Activated CD4-positive, alpha-beta T cell treated with anti-CD3 and anti-CD28 coated beads for 36 hours (primary cell): ENCODE data around the gene RGS3. TPM values are rescaled to one million over a fixed set of nuclear protein-coding genes. Genes with fewer than 3 reads are reported as not detected.
A peak's percentile ranks its signal among the peaks of the same experiment; 100 is the strongest.

Experiments used
- ATAC-seq: fragments of 200-7000 bp; cut with Tn5 transposase; one replicate; pipeline ENCODE4 v1.10.0; 2021; ENCODE audit warnings: mild to moderate bottlenecking, moderate library complexity
- CTCF ChIA-PET: fragments of 350-600 bp; sonication (Branson Sonifier 250); formaldehyde crosslinking; loops from one replicate; lab custom pipeline; 2021; ENCODE audit warnings: antibody characterized with exemption; lab: Charles Lee
- POLR2A ChIA-PET: fragments of 350-600 bp; sonication (Branson Sonifier 250); formaldehyde crosslinking; loops from one replicate; lab custom pipeline; 2021; ENCODE audit warnings: antibody characterized with exemption, inconsistent platforms; lab: Charles Lee
- DNase-seq: peaks from one replicate; pipeline ENCODE4 v3.0.0-alpha.2; 2020
- H3K27ac Mint-ChIP-seq: one replicate; pipeline ENCODE4 v1.8.0; 2021; ENCODE audit warnings: mixed read lengths
- H3K27me3 Mint-ChIP-seq: one replicate; pipeline ENCODE4 v1.8.0; 2021; ENCODE audit warnings: mixed read lengths
- H3K36me3 Mint-ChIP-seq: one replicate; pipeline ENCODE4 v1.8.0; 2021; ENCODE audit warnings: low read depth, mixed read lengths
- H3K4me1 Mint-ChIP-seq: one replicate; pipeline ENCODE4 v1.8.0; 2021; ENCODE audit warnings: mixed read lengths
- H3K4me3 Mint-ChIP-seq: one replicate; pipeline ENCODE4 v1.8.0; 2021; ENCODE audit warnings: mild to moderate bottlenecking, moderate library complexity, mixed read lengths
- H3K9me3 Mint-ChIP-seq: one replicate; pipeline ENCODE4 v1.8.0; 2021; ENCODE audit warnings: low read depth, mixed read lengths
- intact Hi-C, 2 experiments: fragments of 100-400 bp; cut with DNase I in 1 of 2; cut with micrococcal nuclease in 1 of 2; formaldehyde crosslinking; loops; one replicate each; pipeline versions ENCODE4 v1.14.2 to v1.15.1; 2022 to 2024; cut with DNase I, micrococcal nuclease
- total RNA-seq, 2 experiments: library from RNA; stranded (reverse); gene quantifications; one replicate each; pipeline ENCODE4 v1.2.3, GENCODE V29; 2021

Gene RGS3
- total RNA-seq, 2 experiments from 2014 or later: 55.9 to 62.2 TPM

GRCh38 chr9:113479174-113479621, 15.7 kb downstream of the RGS3 start:
- H3K4me3 Mint-ChIP-seq: no peak overlapping the region
- intact Hi-C loops: no loop called here
- H3K27me3 Mint-ChIP-seq: peaks cover 1% of the 10 kb centered on the region
- ATAC-seq (peak; percentile 61), DNase-seq (peak; percentile 50)
- POLR2A ChIA-PET: no interaction called here
- H3K36me3 Mint-ChIP-seq: no peaks in the 10 kb centered on the region
- CTCF ChIA-PET: interaction anchor here (1.0 to 1.5 kb wide), 2 partner anchors 28 to 203 kb away, joined by 3 read pairs; no protein-coding TSS in a partner anchor
- H3K27ac Mint-ChIP-seq: no peak overlapping the region
- H3K9me3 Mint-ChIP-seq: no peaks in the 10 kb centered on the region
- H3K4me1 Mint-ChIP-seq: peaks cover 13% of the 10 kb centered on the region

GRCh38 chr9:113480612-113481011, 17.1 kb downstream of the RGS3 start:
- CTCF ChIA-PET: interaction anchor here (0.6 to 0.9 kb wide), 2 partner anchors 12 to 111 kb away, joined by 4 to 6 read pairs; no protein-coding TSS in a partner anchor
- peaks cover 1% of the 10 kb centered on the region for H3K27me3 Mint-ChIP-seq
- DNase-seq: no peak
- POLR2A ChIA-PET: no interaction called here
- H3K36me3 Mint-ChIP-seq: no peaks in the 10 kb centered on the region
- H3K27ac Mint-ChIP-seq: no peak overlapping the region
- H3K9me3 Mint-ChIP-seq: no peaks in the 10 kb centered on the region
- intact Hi-C loops: no loop called here
- no peak for ATAC-seq
- H3K4me3 Mint-ChIP-seq: no peak overlapping the region
- peaks cover 13% of the 10 kb centered on the region for H3K4me1 Mint-ChIP-seq

- Mint-ChIP-seq H3K27me3 (peaks cover 1% of the 10 kb centered on the region), H3K4me3 (no peak overlapping the region), H3K36me3 (no peaks in the 10 kb centered on the region), H3K4me1 (peaks cover 13% of the 10 kb centered on the region), H3K9me3 (no peaks in the 10 kb centered on the region), H3K27ac (no peak overlapping the region)
- ChIA-PET CTCF (interaction anchor here (0.6 kb wide), 1 partner anchor 12 kb away, joined by 6 read pairs; no protein-coding TSS in a partner anchor), POLR2A (no interaction called here)
- ATAC-seq (no peak), DNase-seq (no peak)
- intact Hi-C loops: no loop called here
These were observed 17.8 kb downstream of the RGS3 start for GRCh38 chr9:113481176-113481787.

- DNase-seq: no peak
- ATAC-seq: no peak
- CTCF ChIA-PET: interaction anchor here (0.6 kb wide), 1 partner anchor 44 kb away, joined by 3 read pairs; no protein-coding TSS in a partner anchor
- Mint-ChIP-seq H3K4me3 (no peak overlapping the region), H3K4me1 (peaks cover 13% of the 10 kb centered on the region), H3K27me3 (peaks cover 1% of the 10 kb centered on the region), H3K36me3 (no peaks in the 10 kb centered on the region), H3K27ac (no peak overlapping the region), H3K9me3 (no peaks in the 10 kb centered on the region)
- POLR2A ChIA-PET: no interaction called here
- intact Hi-C loops: no loop called here
These were observed 18.8 kb downstream of the RGS3 start for GRCh38 chr9:113482341-113482740.

GRCh38 chr9:113482991-113483675, 19.6 kb downstream of the RGS3 start:
- Mint-ChIP-seq H3K36me3 (no peaks in the 10 kb centered on the region), H3K27ac (no peak overlapping the region), H3K4me3 (no peak overlapping the region), H3K9me3 (no peaks in the 10 kb centered on the region), H3K27me3 (peaks cover 1% of the 10 kb centered on the region), H3K4me1 (peaks cover 13% of the 10 kb centered on the region)
- POLR2A ChIA-PET: no interaction called here
- CTCF ChIA-PET: interaction anchor here (0.7 to 1.3 kb wide), 2 partner anchors 77 to 172 kb away, joined by 3 to 7 read pairs; no protein-coding TSS in a partner anchor
- ATAC-seq (no peak), DNase-seq (no peak)
- intact Hi-C loops: no loop called here

GRCh38 chr9:113483676-113484257, 20.2 kb downstream of the RGS3 start:
- Mint-ChIP-seq H3K4me1 (peaks cover 12% of the 10 kb centered on the region), H3K9me3 (no peaks in the 10 kb centered on the region), H3K27me3 (no peaks in the 10 kb centered on the region), H3K27ac (no peak overlapping the region), H3K4me3 (no peak overlapping the region), H3K36me3 (no peaks in the 10 kb centered on the region)
- ChIA-PET CTCF (interaction anchor here (0.7 to 1.3 kb wide), 3 partner anchors 42 to 172 kb away, joined by 3 to 7 read pairs (median 3); no protein-coding TSS in a partner anchor), POLR2A (no interaction called here)
- intact Hi-C loops: no loop called here
- ATAC-seq: no peak
- no peak for DNase-seq

- no peaks in the 10 kb centered on the region for H3K9me3 Mint-ChIP-seq
- ATAC-seq (no peak), DNase-seq (no peak)
- POLR2A ChIA-PET: no interaction called here
- H3K4me1 Mint-ChIP-seq: peaks cover 6% of the 10 kb centered on the region
- no peaks in the 10 kb centered on the region for H3K27me3 Mint-ChIP-seq
- H3K36me3 Mint-ChIP-seq: no peaks in the 10 kb centered on the region
- CTCF ChIA-PET: interaction anchor here (0.6 to 1.3 kb wide), 3 partner anchors 41 to 171 kb away, joined by 3 to 7 read pairs (median 3); no protein-coding TSS in a partner anchor
- intact Hi-C loops: no loop called here
- H3K27ac Mint-ChIP-seq: no peak overlapping the region
- no peak overlapping the region for H3K4me3 Mint-ChIP-seq
These were observed 20.8 kb downstream of the RGS3 start for GRCh38 chr9:113484258-113484730.

GRCh38 chr9:113485761-113486115, 22.2 kb downstream of the RGS3 start:
- intact Hi-C loops: no loop called here
- CTCF ChIA-PET: interaction anchor here (0.6 kb wide), 1 partner anchor 37 kb away, joined by 3 read pairs; no protein-coding TSS in a partner anchor
- POLR2A ChIA-PET: no interaction called here
- H3K4me3 Mint-ChIP-seq: no peak overlapping the region
- DNase-seq: no peak
- no peaks in the 10 kb centered on the region for H3K4me1 Mint-ChIP-seq
- H3K27ac Mint-ChIP-seq: no peak overlapping the region
- H3K36me3 Mint-ChIP-seq: no peaks in the 10 kb centered on the region
- ATAC-seq: no peak
- no peaks in the 10 kb centered on the region for H3K9me3 Mint-ChIP-seq
- H3K27me3 Mint-ChIP-seq: no peaks in the 10 kb centered on the region

GRCh38 chr9:113486327-113486726, 22.8 kb downstream of the RGS3 start:
- intact Hi-C loops: no loop called here
- Mint-ChIP-seq H3K36me3 (no peaks in the 10 kb centered on the region), H3K4me1 (no peaks in the 10 kb centered on the region), H3K9me3 (no peaks in the 10 kb centered on the region), H3K27me3 (no peaks in the 10 kb centered on the region), H3K27ac (no peak overlapping the region), H3K4me3 (no peak overlapping the region)
- ChIA-PET CTCF (interaction anchor here (1.0 kb wide), 1 partner anchor 31 kb away, joined by 4 read pairs; no protein-coding TSS in a partner anchor), POLR2A (interaction anchor here (0.6 kb wide), 1 partner anchor 1855 kb away, joined by 3 read pairs; no protein-coding TSS in a partner anchor)
- DNase-seq (no peak), ATAC-seq (no peak)

- Mint-ChIP-seq H3K27ac (no peak overlapping the region), H3K4me1 (no peaks in the 10 kb centered on the region), H3K4me3 (no peak overlapping the region), H3K9me3 (no peaks in the 10 kb centered on the region), H3K36me3 (no peaks in the 10 kb centered on the region), H3K27me3 (no peaks in the 10 kb centered on the region)
- ATAC-seq (no peak), DNase-seq (no peak)
- ChIA-PET POLR2A (no interaction called here), CTCF (no interaction called here)
- intact Hi-C loops: no loop called here
These were observed 24.5 kb downstream of the RGS3 start for GRCh38 chr9:113488071-113488470.

- POLR2A ChIA-PET: no interaction called here
- Mint-ChIP-seq H3K9me3 (no peaks in the 10 kb centered on the region), H3K4me1 (no peaks in the 10 kb centered on the region), H3K4me3 (no peak overlapping the region), H3K27me3 (no peaks in the 10 kb centered on the region), H3K27ac (no peak overlapping the region), H3K36me3 (no peaks in the 10 kb centered on the region)
- ATAC-seq (no peak), DNase-seq (no peak)
- intact Hi-C loops: no loop called here
- CTCF ChIA-PET: interaction anchor here (1.0 kb wide), 1 partner anchor 11 kb away, joined by 3 read pairs; no protein-coding TSS in a partner anchor
These were observed 25.0 kb downstream of the RGS3 start for GRCh38 chr9:113488490-113488889.
